ENCODE results near the gene AK1. TPM values are rescaled to one million over a fixed set of nuclear protein-coding genes. Genes with fewer than 3 reads are reported as not detected.
A peak's percentile ranks its signal among the peaks of the same experiment; 100 is the strongest.

Gene AK1
- total RNA-seq, 6 experiments from 2014 or later, result 109 to 130 (median 124) TPM

- H3K9me3 Mint-ChIP-seq, result no peaks in the 10 kb centered on the region
- no peak for TF ChIP-seq CTCF (IDR thresholded peaks at IDR 0.05)
- no peak overlapping the region for H3K4me3 Mint-ChIP-seq
- DNase-seq, result no peak
- H3K36me3 Mint-ChIP-seq (ENCODE audit: low read depth), result no peaks in the 10 kb centered on the region
- H3K27me3 Mint-ChIP-seq (ENCODE audit: insufficient read depth), result no peaks in the 10 kb centered on the region
- H3K4me1 Mint-ChIP-seq (ENCODE audit: low read depth), result peaks cover 63% of the 10 kb centered on the region
- H3K27ac Mint-ChIP-seq, result peak overlapping the region; percentile 77; the same call in 1 of the 2 replicates
Observed at GRCh38 chr9:127917603-127918002, 40.1 kb upstream of the AK1 start.

GRCh38 chr9:127916720-127917581 is 39.5 kb upstream of the AK1 start, which contains the start of gene ST6GALNAC4:
TSS of gene ST6GALNAC4 (minus strand) at chr9:127917041. CDS start at chr9:127916419, 622 bp downstream.
- Mint-ChIP-seq H3K27me3 (ENCODE audit: insufficient read depth) (no peaks in the 10 kb centered on the region), H3K36me3 (ENCODE audit: low read depth) (no peaks in the 10 kb centered on the region), H3K4me1 (ENCODE audit: low read depth) (peaks cover 60% of the 10 kb centered on the region), H3K9me3 (no peaks in the 10 kb centered on the region), H3K4me3 (peak within 1 kb of the TSS; percentile 90), H3K27ac (peak within 1 kb of the TSS; percentile 77)
- DNase-seq, result peak; percentile 82
- TF ChIP-seq CTCF (IDR thresholded peaks at IDR 0.05), result no peak

- DNase-seq, result no peak
Observed at GRCh38 chr9:127915801-127916719, 38.6 kb upstream of the AK1 start.

GRCh38 chr9:127915325-127915752 is 37.9 kb upstream of the AK1 start:
- no peak for TF ChIP-seq CTCF (IDR thresholded peaks at IDR 0.05)
- Mint-ChIP-seq H3K27ac (no peak overlapping the region), H3K4me3 (no peak overlapping the region), H3K27me3 (ENCODE audit: insufficient read depth) (no peaks in the 10 kb centered on the region), H3K9me3 (no peaks in the 10 kb centered on the region), H3K36me3 (ENCODE audit: low read depth) (peaks cover 7% of the 10 kb centered on the region), H3K4me1 (ENCODE audit: low read depth) (peaks cover 55% of the 10 kb centered on the region)
- no peak for DNase-seq

More at GRCh38 chr9:127915801-127916719, 38.6 kb upstream of the AK1 start:
- peak overlapping the region; percentile 59 for H3K27ac Mint-ChIP-seq
- no peak for TF ChIP-seq CTCF (IDR thresholded peaks at IDR 0.05)
- no peaks in the 10 kb centered on the region for H3K27me3 Mint-ChIP-seq (ENCODE audit: insufficient read depth)
- peak overlapping the region; percentile 90 for H3K4me3 Mint-ChIP-seq
- no peaks in the 10 kb centered on the region for H3K9me3 Mint-ChIP-seq
- peaks cover under 1% of the 10 kb centered on the region; the same call in 1 of the 2 replicates for H3K36me3 Mint-ChIP-seq (ENCODE audit: low read depth)
- peaks cover 53% of the 10 kb centered on the region for H3K4me1 Mint-ChIP-seq (ENCODE audit: low read depth)

GRCh38 chr9:127913682-127914081 is 36.2 kb upstream of the AK1 start:
- H3K9me3 Mint-ChIP-seq, result no peaks in the 10 kb centered on the region
- H3K4me3 Mint-ChIP-seq, result no peak overlapping the region
- peaks cover 7% of the 10 kb centered on the region for H3K36me3 Mint-ChIP-seq (ENCODE audit: low read depth)
- no peaks in the 10 kb centered on the region for H3K27me3 Mint-ChIP-seq (ENCODE audit: insufficient read depth)
- no peak for TF ChIP-seq CTCF (IDR thresholded peaks at IDR 0.05)
- H3K27ac Mint-ChIP-seq, result no peak overlapping the region
- H3K4me1 Mint-ChIP-seq (ENCODE audit: low read depth), result peaks cover 38% of the 10 kb centered on the region
- no peak for DNase-seq
